ENCODE measurements around the gene TMPRSS4. TPM values are rescaled to one million over a fixed set of nuclear protein-coding genes. Genes with fewer than 3 reads are reported as not detected.

TMPRSS4 gene
- total and polyA plus RNA-seq, 2 of the 4 experiments (the other 2 are of a cell fraction), result not detected

DNA sequence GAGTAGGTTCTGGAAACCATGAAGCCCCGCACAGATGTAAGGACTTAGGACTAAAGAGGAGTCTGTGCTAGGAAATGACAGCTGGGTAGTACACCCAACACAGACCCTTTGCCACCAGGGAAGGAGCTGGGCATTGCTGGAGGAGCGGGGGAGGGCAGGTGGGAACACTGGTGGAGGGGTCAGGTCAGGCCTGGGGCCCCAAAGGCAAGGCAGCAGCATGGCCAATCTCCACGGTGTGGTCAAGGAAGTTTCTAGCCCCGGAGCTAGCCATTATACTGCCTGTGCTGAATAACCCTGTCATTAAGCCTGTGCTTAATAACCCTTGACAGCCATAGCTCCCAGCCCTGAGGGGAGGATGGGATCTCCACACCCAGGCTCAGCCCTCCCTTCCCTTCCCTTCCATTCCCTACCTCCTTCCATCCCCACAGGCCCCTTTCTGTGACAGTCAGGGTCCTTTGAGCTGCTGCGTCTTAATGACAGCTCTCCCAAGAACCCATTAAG lies 2.1 kb downstream of the TMPRSS4 start:
- no peaks in the 10 kb centered on the region for H3K36me3 ChIP-seq (ENCODE audit: control insufficient read depth, insufficient read depth, low read length)
- TF ChIP-seq, protein P1, sequence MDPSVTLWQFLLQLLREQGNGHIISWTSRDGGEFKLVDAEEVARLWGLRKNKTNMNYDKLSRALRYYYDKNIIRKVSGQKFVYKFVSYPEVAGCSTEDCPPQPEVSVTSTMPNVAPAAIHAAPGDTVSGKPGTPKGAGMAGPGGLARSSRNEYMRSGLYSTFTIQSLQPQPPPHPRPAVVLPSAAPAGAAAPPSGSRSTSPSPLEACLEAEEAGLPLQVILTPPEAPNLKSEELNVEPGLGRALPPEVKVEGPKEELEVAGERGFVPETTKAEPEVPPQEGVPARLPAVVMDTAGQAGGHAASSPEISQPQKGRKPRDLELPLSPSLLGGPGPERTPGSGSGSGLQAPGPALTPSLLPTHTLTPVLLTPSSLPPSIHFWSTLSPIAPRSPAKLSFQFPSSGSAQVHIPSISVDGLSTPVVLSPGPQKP (IDR thresholded peaks at IDR 0.05; ENCODE audit: borderline replicate concordance, low read depth, low read length), result no peak
- TF ChIP-seq RAD21 (IDR thresholded peaks at IDR 0.05; ENCODE audit: low read length) (no peak), CHD1 (IDR thresholded peaks at IDR 0.05; ENCODE audit: low read depth, low read length) (no peak), MXI1 (IDR thresholded peaks at IDR 0.05; ENCODE audit: borderline replicate concordance, low read depth, low read length) (no peak), MAFK (IDR thresholded peaks at IDR 0.05; ENCODE audit: low read depth, low read length) (no peak), CEBPB (IDR thresholded peaks at IDR 0.05; ENCODE audit: low read depth, low read length) (no peak), POLR2A (IDR thresholded peaks at IDR 0.05; ENCODE audit: low read depth, low read length) (no peak), FOS (IDR thresholded peaks at IDR 0.05; ENCODE audit: low read depth, low read length) (no peak), RFX5 (IDR thresholded peaks at IDR 0.05; ENCODE audit: low read depth, low read length) (no peak), RCOR1 (IDR thresholded peaks at IDR 0.05; ENCODE audit: insufficient replicate concordance, low read length) (no peak), NFE2L2 (IDR thresholded peaks at IDR 0.05; ENCODE audit: low read depth, low read length) (no peak), BHLHE40 (IDR thresholded peaks at IDR 0.05; ENCODE audit: low read depth, low read length) (no peak), MAZ (IDR thresholded peaks at IDR 0.05; ENCODE audit: borderline replicate concordance, low read depth, low read length) (no peak), SMC3 (IDR thresholded peaks at IDR 0.05; ENCODE audit: low read depth, low read length) (no peak)
- TF ChIP-seq, protein P2, sequence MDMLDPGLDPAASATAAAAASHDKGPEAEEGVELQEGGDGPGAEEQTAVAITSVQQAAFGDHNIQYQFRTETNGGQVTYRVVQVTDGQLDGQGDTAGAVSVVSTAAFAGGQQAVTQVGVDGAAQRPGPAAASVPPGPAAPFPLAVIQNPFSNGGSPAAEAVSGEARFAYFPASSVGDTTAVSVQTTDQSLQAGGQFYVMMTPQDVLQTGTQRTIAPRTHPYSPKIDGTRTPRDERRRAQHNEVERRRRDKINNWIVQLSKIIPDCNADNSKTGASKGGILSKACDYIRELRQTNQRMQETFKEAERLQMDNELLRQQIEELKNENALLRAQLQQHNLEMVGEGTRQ (IDR thresholded peaks at IDR 0.05; ENCODE audit: low read depth, low read length), result no peak
- TF ChIP-seq, protein P3, sequence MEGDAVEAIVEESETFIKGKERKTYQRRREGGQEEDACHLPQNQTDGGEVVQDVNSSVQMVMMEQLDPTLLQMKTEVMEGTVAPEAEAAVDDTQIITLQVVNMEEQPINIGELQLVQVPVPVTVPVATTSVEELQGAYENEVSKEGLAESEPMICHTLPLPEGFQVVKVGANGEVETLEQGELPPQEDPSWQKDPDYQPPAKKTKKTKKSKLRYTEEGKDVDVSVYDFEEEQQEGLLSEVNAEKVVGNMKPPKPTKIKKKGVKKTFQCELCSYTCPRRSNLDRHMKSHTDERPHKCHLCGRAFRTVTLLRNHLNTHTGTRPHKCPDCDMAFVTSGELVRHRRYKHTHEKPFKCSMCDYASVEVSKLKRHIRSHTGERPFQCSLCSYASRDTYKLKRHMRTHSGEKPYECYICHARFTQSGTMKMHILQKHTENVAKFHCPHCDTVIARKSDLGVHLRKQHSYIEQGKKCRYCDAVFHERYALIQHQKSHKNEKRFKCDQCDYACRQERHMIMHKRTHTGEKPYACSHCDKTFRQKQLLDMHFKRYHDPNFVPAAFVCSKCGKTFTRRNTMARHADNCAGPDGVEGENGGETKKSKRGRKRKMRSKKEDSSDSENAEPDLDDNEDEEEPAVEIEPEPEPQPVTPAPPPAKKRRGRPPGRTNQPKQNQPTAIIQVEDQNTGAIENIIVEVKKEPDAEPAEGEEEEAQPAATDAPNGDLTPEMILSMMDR (conservative IDR thresholded peaks at IDR 0.05; ENCODE audit: low read depth, low read length), result no peak
- no peak overlapping the region for H4K91ac ChIP-seq (ENCODE audit: insufficient read depth, low read depth, low read length)
- DNase-seq, result no peak
- H4K20me1 ChIP-seq (ENCODE audit: insufficient read depth, low read length), result no peaks in the 10 kb centered on the region
- H3K18ac ChIP-seq (ENCODE audit: low read depth, low read length), result no peak overlapping the region
- no peak overlapping the region for H2BK120ac ChIP-seq (ENCODE audit: low read depth, low read length)
- no peak for ATAC-seq (ENCODE audit: low read depth)
- peaks cover 6% of the 10 kb centered on the region; the same call in 1 of the 2 replicates for H3K27me3 ChIP-seq (ENCODE audit: control insufficient read depth, insufficient read depth, low read length)
- H3K4me1 ChIP-seq (ENCODE audit: control insufficient read depth, insufficient read depth, low read length), result no peaks in the 10 kb centered on the region
- intact Hi-C loops (cut with micrococcal nuclease), result no loop called here
- H3K9me3 ChIP-seq (ENCODE audit: control insufficient read depth, insufficient read depth, low read length), result no peaks in the 10 kb centered on the region
- no peak overlapping the region for H3K14ac ChIP-seq (replicated peaks; ENCODE audit: low read depth, low read length)
- H2AFZ ChIP-seq (replicated peaks; ENCODE audit: low read length, poor library complexity), result no peak overlapping the region
- H3K9ac ChIP-seq (ENCODE audit: low read depth, low read length), result no peak overlapping the region
- in situ Hi-C loops (cut with MboI; ENCODE audit: low sequenced_read_pairs), result no loop called here
- no CpG with 5 or more reads among the region's 5 CpGs for WGBS, 2 experiments (ENCODE audit: extremely low coverage in 2 of 2, insufficient read length in 1 of 2)
- no TSS peak for BruUV-seq (replicated peaks)
- no peak overlapping the region for H2AK5ac ChIP-seq (ENCODE audit: low read depth, low read length)
- no peaks in the 10 kb centered on the region for H3K79me1 ChIP-seq (ENCODE audit: low read depth in 1 of 2, low read length in 2 of 2)
- no peak overlapping the region for H3K27ac ChIP-seq (ENCODE audit: insufficient read depth, low read length)
- H2BK5ac ChIP-seq (ENCODE audit: low read depth, low read length, poor library complexity, severe bottlenecking), result no peak overlapping the region
- ChIA-PET POLR2A (ENCODE audit: unreplicated experiment) (no interaction called here), CTCF (no interaction called here)
- H3K4me3 ChIP-seq (ENCODE audit: insufficient read depth, low read depth, low read length), result no peak overlapping the region
- no peak overlapping the region for H3K4ac ChIP-seq (ENCODE audit: low read depth, low read length)
- H2BK20ac ChIP-seq (ENCODE audit: low read depth, low read length), result no peak overlapping the region
- no peak overlapping the region for H2AK9ac ChIP-seq (replicated peaks; ENCODE audit: low read depth, low read length, poor library complexity)
- no peak overlapping the region for H4K5ac ChIP-seq (ENCODE audit: low read depth, low read length)
- dilution Hi-C loops (cut with HindIII; ENCODE audit: low sequenced_read_pairs, unreplicated experiment), result no loop called here
- no peak overlapping the region for H3K4me2 ChIP-seq (ENCODE audit: low read depth, low read length)
- H3K56ac ChIP-seq (ENCODE audit: extremely low read depth, insufficient read depth, low read length), result no peak overlapping the region
- H3K23ac ChIP-seq (ENCODE audit: low read depth, low read length), result no peak overlapping the region
- no peak overlapping the region for H2BK15ac ChIP-seq (ENCODE audit: low read depth, low read length)
- no peaks in the 10 kb centered on the region for H3K9me1 ChIP-seq (ENCODE audit: insufficient read depth, low read length)
- no peak overlapping the region for H4K8ac ChIP-seq (ENCODE audit: low read depth in 2 of 2, low read length in 2 of 2)

All from IMR-90 (cell line).